Thyroid gland (tissue), 4 donors: ENCODE measurements around the gene RIMBP2.

Experiments
- POLR2A ChIP-seq, 2 donors: fragments of 450-650 bp; IDR thresholded peaks; one replicate each; pipeline ENCODE4 v1.6.1; 2017; ENCODE audit warnings: antibody characterized with exemption in 2 of 2, mild to moderate bottlenecking in 2 of 2, moderate library complexity in 1 of 2
- TF ChIP-seq, protein P1 (sequence below), 6 experiments: fragments of 200-600 bp in 3 of 6; fragments of 450-650 bp in 3 of 6; sonication (generic) in 3 of 6; IDR thresholded peaks; one replicate each; pipeline ENCODE4 v1.5.1; 2016 to 2019; ENCODE audit warnings: antibody characterized with exemption in 6 of 6, mild to moderate bottlenecking in 2 of 6, inconsistent platforms in 1 of 6, moderate library complexity in 1 of 6

DNA sequence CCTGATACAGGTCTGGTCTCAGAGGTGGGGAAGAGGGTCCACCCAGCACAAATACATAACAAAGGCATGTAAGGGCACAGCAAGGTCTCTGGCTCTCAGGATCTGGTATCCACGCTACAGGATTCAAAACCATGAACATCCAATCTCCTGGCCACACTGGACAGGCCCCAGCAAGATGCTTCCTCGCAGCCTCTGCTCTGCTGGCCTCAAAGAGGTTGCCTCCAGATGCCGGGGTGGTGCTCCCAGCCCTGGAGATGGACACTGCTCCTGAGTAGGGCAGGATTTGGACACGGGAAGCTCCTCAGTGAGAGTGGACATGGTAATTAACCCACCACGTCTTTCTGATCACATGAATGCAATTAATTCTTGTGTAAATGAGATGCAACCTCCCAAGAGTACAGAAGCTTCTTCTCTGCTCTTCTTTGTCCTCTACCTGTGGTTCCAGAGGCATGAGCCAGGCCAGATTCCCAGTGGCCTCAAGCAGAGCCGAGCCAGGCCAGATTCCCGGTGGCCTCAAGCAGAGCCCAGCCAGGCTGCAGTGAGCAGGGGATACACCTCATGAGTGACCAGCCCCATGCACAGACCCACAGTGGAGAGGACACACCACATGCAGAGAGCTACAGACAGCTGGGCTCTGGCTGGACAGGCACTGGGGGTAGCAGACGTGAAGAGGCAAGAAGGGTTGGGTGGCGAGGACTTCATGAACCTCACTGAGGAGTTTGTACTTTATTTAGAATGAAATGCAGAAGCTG, 192.1 kb downstream of the RIMBP2 start:
- TF ChIP-seq, protein P1, sequence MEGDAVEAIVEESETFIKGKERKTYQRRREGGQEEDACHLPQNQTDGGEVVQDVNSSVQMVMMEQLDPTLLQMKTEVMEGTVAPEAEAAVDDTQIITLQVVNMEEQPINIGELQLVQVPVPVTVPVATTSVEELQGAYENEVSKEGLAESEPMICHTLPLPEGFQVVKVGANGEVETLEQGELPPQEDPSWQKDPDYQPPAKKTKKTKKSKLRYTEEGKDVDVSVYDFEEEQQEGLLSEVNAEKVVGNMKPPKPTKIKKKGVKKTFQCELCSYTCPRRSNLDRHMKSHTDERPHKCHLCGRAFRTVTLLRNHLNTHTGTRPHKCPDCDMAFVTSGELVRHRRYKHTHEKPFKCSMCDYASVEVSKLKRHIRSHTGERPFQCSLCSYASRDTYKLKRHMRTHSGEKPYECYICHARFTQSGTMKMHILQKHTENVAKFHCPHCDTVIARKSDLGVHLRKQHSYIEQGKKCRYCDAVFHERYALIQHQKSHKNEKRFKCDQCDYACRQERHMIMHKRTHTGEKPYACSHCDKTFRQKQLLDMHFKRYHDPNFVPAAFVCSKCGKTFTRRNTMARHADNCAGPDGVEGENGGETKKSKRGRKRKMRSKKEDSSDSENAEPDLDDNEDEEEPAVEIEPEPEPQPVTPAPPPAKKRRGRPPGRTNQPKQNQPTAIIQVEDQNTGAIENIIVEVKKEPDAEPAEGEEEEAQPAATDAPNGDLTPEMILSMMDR (IDR thresholded peaks at IDR 0.05) = no peak
- TF ChIP-seq POLR2A (IDR thresholded peaks at IDR 0.05) = no peak
